Erythroblast (primary cell): ENCODE measurements around the gene ZPBP2.

Source experiments
- GATA1 ChIP-seq: IDR thresholded peaks from 2 replicates; pipeline ENCODE4 v1.6.1; 2011; ENCODE audit warnings: low read depth, mild to moderate bottlenecking, control low read depth, low read length, moderate library complexity
- POLR2A ChIP-seq: IDR thresholded peaks from 2 replicates; pipeline ENCODE4 v1.6.1; 2011; ENCODE audit warnings: mild to moderate bottlenecking, low read length

DNA sequence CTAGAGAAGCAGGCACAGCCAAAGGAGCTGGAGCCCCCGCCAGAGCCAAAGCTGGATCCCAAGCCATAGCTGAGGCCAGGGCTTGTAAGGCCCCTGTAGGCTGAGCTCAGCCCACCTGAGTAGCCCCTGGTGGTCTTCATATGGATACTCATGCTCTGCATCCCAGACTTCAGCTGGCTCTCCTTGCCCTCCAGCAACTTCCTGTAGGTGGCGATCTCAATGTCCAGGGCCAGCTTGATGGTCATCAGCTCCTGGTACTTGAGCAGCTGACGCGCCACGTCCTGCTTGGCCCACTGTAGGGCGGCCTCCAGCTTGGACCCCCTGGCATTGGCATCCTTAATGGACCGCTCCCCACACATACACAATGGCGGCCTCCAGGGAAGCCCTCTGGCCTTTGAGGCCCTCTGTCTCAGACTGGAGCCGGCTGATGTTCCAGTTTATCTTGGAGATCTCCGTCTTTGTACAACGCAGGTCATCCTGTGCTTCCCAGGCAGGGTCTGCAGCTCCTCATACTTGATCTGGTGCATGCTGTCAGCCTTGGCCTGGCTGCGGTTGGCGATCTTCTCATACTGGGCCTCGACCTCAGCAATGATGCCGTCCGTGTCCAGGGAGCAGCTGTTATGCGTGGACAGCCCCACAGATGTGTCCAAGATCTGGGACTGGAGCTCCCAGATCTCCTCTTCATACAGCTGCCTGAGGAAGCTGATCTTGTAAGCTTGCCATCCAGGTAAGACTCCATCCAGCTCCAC is 32.8 kb upstream of the ZPBP2 start:
- no peak for TF ChIP-seq POLR2A
- TF ChIP-seq GATA1 = no peak
